HepG2 (cell line): ENCODE results near the gene ATP6V1G2. TPM values are rescaled to one million over a fixed set of nuclear protein-coding genes. Genes with fewer than 3 reads are reported as not detected.

Experiments used
- HNF4G ChIP-seq, 2 experiments: sonication (generic) in 1 of 2; formaldehyde crosslinking in 1 of 2; IDR thresholded peaks; 2 replicates each; pipeline versions ENCODE4 v1.4.0 to v1.6.1; 2011 to 2020; ENCODE audit warnings: borderline replicate concordance in 2 of 2, low read depth in 2 of 2, mild to moderate bottlenecking in 2 of 2, low read length in 1 of 2, missing genetic modification reagents in 1 of 2, moderate library complexity in 1 of 2
- HOMEZ ChIP-seq: IDR thresholded peaks from 2 replicates; pipeline ENCODE4 v1.6.1; 2016; ENCODE audit warnings: low read depth
- MTA1 ChIP-seq: sonication (generic); formaldehyde crosslinking; IDR thresholded peaks from 2 replicates; pipeline ENCODE4 v1.4.0; 2020; ENCODE audit warnings: missing genetic modification reagents, mild to moderate bottlenecking, borderline replicate concordance
- NR2F1 ChIP-seq, 2 experiments: fragments of 450-650 bp in 1 of 2; formaldehyde crosslinking in 1 of 2; IDR thresholded peaks; 2 replicates each; pipeline versions ENCODE4 v1.5.0 to v1.6.1; 2016 to 2020; ENCODE audit warnings: mild to moderate bottlenecking in 1 of 2, missing compliant biosample characterization in 1 of 2, missing genetic modification reagents in 1 of 2, moderate library complexity in 1 of 2
- POGZ ChIP-seq: sonication (generic); formaldehyde crosslinking; IDR thresholded peaks from 2 replicates; pipeline ENCODE4 v1.4.0; 2020; ENCODE audit warnings: mild to moderate bottlenecking, missing genetic modification reagents
- SALL1 ChIP-seq: sonication (generic); formaldehyde crosslinking; IDR thresholded peaks from 2 replicates; pipeline ENCODE4 v1.8.0; 2022; ENCODE audit warnings: mild to moderate bottlenecking, missing genetic modification reagents
- SOX13 ChIP-seq, 3 experiments: fragments of 450-650 bp in 1 of 3; sonication (generic) in 1 of 3; formaldehyde crosslinking in 1 of 3; IDR thresholded peaks in 2 of 3; conservative IDR thresholded peaks in 1 of 3; 2 replicates each; pipeline versions ENCODE4 v1.5.0 to v1.6.1; 2016 to 2020; ENCODE audit warnings: antibody characterized with exemption in 1 of 3, mild to moderate bottlenecking in 1 of 3, missing compliant biosample characterization in 1 of 3, missing genetic modification reagents in 1 of 3, moderate library complexity in 1 of 3
- USF2 ChIP-seq, 2 experiments: sonication (generic) in 1 of 2; formaldehyde crosslinking in 1 of 2; IDR thresholded peaks; 2 replicates each; pipeline versions ENCODE4 v1.5.1 to v1.6.1; 2011 to 2020; ENCODE audit warnings: borderline replicate concordance in 1 of 2, low read depth in 1 of 2, low read length in 1 of 2, mild to moderate bottlenecking in 1 of 2, missing genetic modification reagents in 1 of 2, moderate library complexity in 1 of 2
- ZBED4 ChIP-seq: sonication (generic); formaldehyde crosslinking; IDR thresholded peaks from 2 replicates; pipeline ENCODE4 v1.4.0; 2020; ENCODE audit warnings: missing genetic modification reagents, borderline replicate concordance
- ZNF18 ChIP-seq: sonication (generic); formaldehyde crosslinking; IDR thresholded peaks from 2 replicates; pipeline ENCODE4 v1.8.0; 2022; ENCODE audit warnings: mild to moderate bottlenecking, missing genetic modification reagents; ENCODE audit not compliant: insufficient replicate concordance
- ZNF367 ChIP-seq: sonication (generic); formaldehyde crosslinking; IDR thresholded peaks from 2 replicates; pipeline ENCODE4 v1.4.0; 2020; ENCODE audit warnings: missing genetic modification reagents, borderline replicate concordance
- ZNF660 ChIP-seq: sonication (generic); formaldehyde crosslinking; IDR thresholded peaks from 2 replicates; pipeline ENCODE4 v1.5.1; 2020; ENCODE audit warnings: mild to moderate bottlenecking, low read depth, missing genetic modification reagents, borderline replicate concordance
- polyA plus RNA-seq, 8 experiments: library from polyadenylated mRNA; depleted of rRNA in 3 of 8; stranded (reverse) in 7 of 8; unstranded in 1 of 8; fragments of >200 nt; fragmentation: Illumina TruSeq in 4 of 8; extraction: Trizol in 4 of 8; gene quantifications; 2 replicates each; pipeline versions ENCODE4 v1.2.1 to v1.2.3, GENCODE V29; 2011 to 2016; ENCODE audit warnings: low read depth in 4 of 8, missing spikeins in 1 of 8, mixed read lengths in 1 of 8; ENCODE audit not compliant: insufficient read depth in 1 of 8
- total RNA-seq, 5 experiments: library from RNA; depleted of rRNA; stranded (reverse); fragments of >200 nt; fragmentation: Illumina TruSeq; extraction: Trizol; gene quantifications; 2 replicates each; pipeline ENCODE4 v1.2.3, GENCODE V29; 2016; ENCODE audit warnings: low read depth in 1 of 5

The ATP6V1G2 gene
- total and polyA plus RNA-seq, 2 of the 13 experiments (the other 11 are each of a cell fraction or from before 2014, with no cell fraction given) = 0.27 to 0.83 TPM

- TF ChIP-seq USF2 (IDR thresholded peaks at IDR 0.05; ENCODE audit: low read depth, low read length) (no peak), USF2 (CRISPR knock-in tag; IDR thresholded peaks at IDR 0.05; ENCODE audit: borderline replicate concordance) (no peak), POGZ (no peak), SALL1 (CRISPR knock-in tag) (peak; percentile 49), ZBED4 (no peak), ZNF18 (no peak), MTA1 (CRISPR knock-in tag) (0 out of 2 replicates have a peak, but pooled peaks have one; percentile 31), ZNF660 (CRISPR knock-in tag) (no peak), HOMEZ (CRISPR knock-in tag) (0 out of 2 replicates have a peak, but pooled peaks have one; percentile 28), ZNF367 (CRISPR knock-in tag) (no peak), NR2F1 (CRISPR knock-in tag; IDR thresholded peaks at IDR 0.05) (0 out of 4 replicates have a peak, but pooled peaks of 1 of the 2 experiments have one; percentile 24), HNF4G (IDR thresholded peaks at IDR 0.05; ENCODE audit: borderline replicate concordance, low read depth, low read length) (peak; percentile 52; the same call in 1 of the 2 replicates), HNF4G (CRISPR knock-in tag; IDR thresholded peaks at IDR 0.05; ENCODE audit: borderline replicate concordance, low read depth) (no peak), SOX13 (IDR thresholded peaks at IDR 0.05) (no peak), SOX13 (CRISPR knock-in tag; conservative IDR thresholded peaks at IDR 0.05 in 1 of 2, IDR thresholded peaks at IDR 0.05 in 1 of 2) (0 out of 4 replicates have a peak, but pooled peaks of 1 of the 2 experiments have one; percentile 4)
These were observed 2.8 kb downstream of the ATP6V1G2 start (continued) for GRCh38 chr6:31543639-31544038.
